ENCODE data around the gene ZC3H14. TPM values are rescaled to one million over a fixed set of nuclear protein-coding genes. Genes with fewer than 3 reads are reported as not detected.

The ZC3H14 gene
- total RNA-seq, 1 experiment from 2014 or later = 90.6 TPM

DNA sequence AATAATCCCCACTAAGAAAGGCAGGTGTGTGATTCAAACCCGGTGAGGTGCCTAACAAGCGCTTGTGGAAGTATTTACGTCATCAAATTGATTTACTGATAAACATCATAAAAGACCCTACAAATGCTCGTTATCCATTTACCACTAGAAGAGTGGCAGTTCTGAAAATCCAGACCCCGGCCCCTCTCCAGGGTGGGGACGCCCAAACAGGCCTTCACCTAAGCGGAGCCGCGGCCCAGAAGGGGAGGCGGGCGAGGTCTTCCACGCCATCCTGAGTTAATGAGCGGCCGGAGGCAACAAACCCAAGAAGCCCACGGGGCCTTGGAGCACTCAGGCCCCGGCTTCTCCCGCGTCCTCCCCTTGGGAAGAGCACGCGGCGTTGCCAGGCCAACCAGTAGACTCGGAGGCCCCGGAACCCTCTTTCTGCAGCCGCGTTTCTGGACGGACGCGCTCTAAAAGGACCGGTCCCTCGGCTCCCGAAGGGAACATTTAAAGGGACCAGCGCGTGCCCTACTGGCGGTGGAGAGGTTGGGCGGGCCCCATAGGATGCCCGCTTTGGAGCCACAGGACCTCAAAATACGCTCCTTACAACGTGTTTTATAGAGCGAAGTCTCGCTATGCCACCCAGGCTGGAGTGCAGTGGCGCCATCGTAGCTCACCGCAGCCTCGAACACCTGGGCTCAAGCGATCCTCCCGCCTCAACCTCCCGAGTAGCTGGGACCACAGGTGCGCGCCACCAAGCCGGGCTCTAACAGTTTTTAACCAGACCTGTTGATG lies 11.6 kb upstream of the ZC3H14 start:
- no peak overlapping the region for H2BK20ac ChIP-seq (ENCODE audit: low read depth, low read length, poor library complexity, severe bottlenecking)
- Mint-ChIP-seq H3K36me3 (ENCODE audit: insufficient read depth in 1 of 3, low read depth in 3 of 3) (peaks cover 2 to 30% (median 23%) of the 10 kb centered on the region in 3 experiments; a peak in 5 of 7 replicates), H3K27me3 (ENCODE audit: low read depth) (peaks cover 2% of the 10 kb centered on the region; the same call in 1 of the 2 replicates), H3K4me1 (peaks cover 21 to 23% of the 10 kb centered on the region in 2 experiments), H3K4me3 (peak overlapping the region; percentile 58 to 74), H3K27ac (no peak overlapping the region), H3K9me3 (no peaks in the 10 kb centered on the region; a peak in 1 of 5 replicates)
- no peak overlapping the region for H3K4ac ChIP-seq (ENCODE audit: low read depth, low read length)
- H2BK5ac ChIP-seq (ENCODE audit: insufficient read length, low read length) = no peak overlapping the region
- H3K27ac ChIP-seq (ENCODE audit: insufficient read length, low read depth, low read length) = no peak overlapping the region
- no peak overlapping the region for H3K14ac ChIP-seq (ENCODE audit: insufficient read depth, low read length)
- H3K9me3 ChIP-seq (ENCODE audit: control insufficient read depth, low read depth, low read length) = no peaks in the 10 kb centered on the region
- H4K20me1 ChIP-seq (ENCODE audit: control insufficient read depth, insufficient read depth, insufficient read length) = no peaks in the 10 kb centered on the region
- H3K9ac ChIP-seq (ENCODE audit: extremely low read depth, insufficient read length, low read length) = peak overlapping the region; percentile 16
- no peak overlapping the region for H3K23ac ChIP-seq (ENCODE audit: insufficient read length, low read depth, low read length)
- no peak overlapping the region for H2BK12ac ChIP-seq (ENCODE audit: insufficient read length, low read depth, low read length)
- no peaks in the 10 kb centered on the region for H3K79me1 ChIP-seq (ENCODE audit: insufficient read depth, low read depth, low read length, poor library complexity, severe bottlenecking)
- no CpG with 5 or more reads among the region's 50 CpGs for WGBS (ENCODE audit: extremely low coverage, insufficient read length, low lambda C conversion rate)
- no peak overlapping the region for H3K56ac ChIP-seq (ENCODE audit: insufficient read length, low read depth, low read length)
- no peaks in the 10 kb centered on the region for H3K4me1 ChIP-seq (ENCODE audit: insufficient read depth, low read length)
- H2AFZ ChIP-seq (ENCODE audit: low read length) = no peak overlapping the region
- no peaks in the 10 kb centered on the region for H3K79me2 ChIP-seq (ENCODE audit: insufficient read depth, low read length)
- TF ChIP-seq, protein P1, sequence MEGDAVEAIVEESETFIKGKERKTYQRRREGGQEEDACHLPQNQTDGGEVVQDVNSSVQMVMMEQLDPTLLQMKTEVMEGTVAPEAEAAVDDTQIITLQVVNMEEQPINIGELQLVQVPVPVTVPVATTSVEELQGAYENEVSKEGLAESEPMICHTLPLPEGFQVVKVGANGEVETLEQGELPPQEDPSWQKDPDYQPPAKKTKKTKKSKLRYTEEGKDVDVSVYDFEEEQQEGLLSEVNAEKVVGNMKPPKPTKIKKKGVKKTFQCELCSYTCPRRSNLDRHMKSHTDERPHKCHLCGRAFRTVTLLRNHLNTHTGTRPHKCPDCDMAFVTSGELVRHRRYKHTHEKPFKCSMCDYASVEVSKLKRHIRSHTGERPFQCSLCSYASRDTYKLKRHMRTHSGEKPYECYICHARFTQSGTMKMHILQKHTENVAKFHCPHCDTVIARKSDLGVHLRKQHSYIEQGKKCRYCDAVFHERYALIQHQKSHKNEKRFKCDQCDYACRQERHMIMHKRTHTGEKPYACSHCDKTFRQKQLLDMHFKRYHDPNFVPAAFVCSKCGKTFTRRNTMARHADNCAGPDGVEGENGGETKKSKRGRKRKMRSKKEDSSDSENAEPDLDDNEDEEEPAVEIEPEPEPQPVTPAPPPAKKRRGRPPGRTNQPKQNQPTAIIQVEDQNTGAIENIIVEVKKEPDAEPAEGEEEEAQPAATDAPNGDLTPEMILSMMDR (conservative IDR thresholded peaks at IDR 0.05) = peak; percentile 43; the same call in 1 of the 3 replicates
- H3K27me3 ChIP-seq (ENCODE audit: insufficient read depth, low read length) = no peaks in the 10 kb centered on the region
- no peak overlapping the region for H2BK15ac ChIP-seq (ENCODE audit: low read depth, low read length)
- H4K8ac ChIP-seq (replicated peaks; ENCODE audit: insufficient read length, low read depth, low read length) = no peak overlapping the region
- no peak overlapping the region for H3T11ph ChIP-seq (ENCODE audit: low read length)
- DNase-seq = peak; percentile 86
- H2BK120ac ChIP-seq (ENCODE audit: low read depth, low read length, poor library complexity, severe bottlenecking) = no peak overlapping the region
- H3K4me2 ChIP-seq (ENCODE audit: insufficient read depth, insufficient read length, low read length) = peak overlapping the region; percentile 34
- H4K91ac ChIP-seq (ENCODE audit: insufficient read length, low read depth, low read length) = no peak overlapping the region
- no peak overlapping the region for H4K5ac ChIP-seq (ENCODE audit: insufficient read length, low read depth, low read length)
- peaks cover 13% of the 10 kb centered on the region for H3K23me2 ChIP-seq (ENCODE audit: insufficient read length, low read depth, low read length, poor library complexity, severe bottlenecking)
- no peak overlapping the region for H2AK5ac ChIP-seq (ENCODE audit: insufficient read length, low read length)
- no peak overlapping the region for H3K18ac ChIP-seq (ENCODE audit: insufficient read length, low read depth, low read length)
